ENCODE measurements around the gene PAPPA. TPM values are rescaled to one million over a fixed set of nuclear protein-coding genes. Genes with fewer than 3 reads are reported as not detected.

PAPPA gene
- total RNA-seq, 1 experiment from 2014 or later: 0.05 TPM

DNA sequence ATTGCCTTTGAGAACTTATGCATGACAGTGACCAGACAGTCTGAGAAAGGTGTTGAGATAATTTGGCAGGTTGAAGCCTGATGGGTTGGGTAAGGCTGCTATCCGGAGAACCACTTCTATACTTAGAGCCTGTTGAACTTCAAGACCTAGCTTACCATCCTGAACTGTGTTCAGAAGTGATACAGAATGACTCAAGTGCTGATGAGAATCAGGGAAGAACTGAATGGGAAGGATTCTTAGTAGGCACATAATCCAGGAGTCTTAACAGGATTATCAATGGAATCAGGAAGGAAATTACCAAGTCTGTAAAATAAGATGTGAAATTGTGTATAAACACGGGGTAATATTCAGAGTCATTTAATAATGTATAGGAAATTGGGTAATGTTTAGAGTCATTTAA is 9.0 kb upstream of the PAPPA start:
- Histone ChIP-seq H3K27me3 (ENCODE audit: insufficient read depth, low read length) (peaks cover 45% of the 10 kb centered on the region; the same call in 1 of the 2 replicates), H3K4me3 (replicated peaks in 1 of 2; ENCODE audit: low read depth in 1 of 2, low read length in 2 of 2) (no peak overlapping the region), H3K36me3 (ENCODE audit: control insufficient read depth in 1 of 2, insufficient read depth in 2 of 2, low read length in 2 of 2) (no peaks in the 10 kb centered on the region), H2AFZ (ENCODE audit: low read depth, low read length, poor library complexity, severe bottlenecking) (no peak overlapping the region), H3K4me2 (ENCODE audit: low read length) (no peak overlapping the region), H3K9me3 (ENCODE audit: control insufficient read depth in 1 of 2, insufficient read depth in 1 of 2, low read depth in 1 of 2, low read length in 2 of 2) (no peaks in the 10 kb centered on the region), H3K27ac (ENCODE audit: low read depth, low read length) (no peak overlapping the region), H4K20me1 (ENCODE audit: insufficient read depth) (no peaks in the 10 kb centered on the region), H3K9ac (ENCODE audit: low read length) (no peak overlapping the region), H3K4me1 (ENCODE audit: control insufficient read depth in 1 of 2, insufficient read depth in 2 of 2, low read length in 2 of 2) (no peaks in the 10 kb centered on the region), H3K79me2 (ENCODE audit: insufficient read depth, low read length) (no peaks in the 10 kb centered on the region), H3K9me2 (ENCODE audit: insufficient read depth) (no peaks in the 10 kb centered on the region)
- DNase-seq (ENCODE audit: low read depth, low spot score) (no peak), ATAC-seq (no peak)
- POLR2A ChIA-PET: no interaction called here
- CTCF ChIA-PET: no interaction called here
- intact Hi-C loops (cut with micrococcal nuclease): no loop called here
- BruUV-seq (replicated peaks): no TSS peak
- RAD21 ChIA-PET (ENCODE audit: low non-redundant PET in 1 of 2, low total read pairs in 2 of 2, uncharacterized antibody in 2 of 2, unreplicated experiment in 2 of 2): no interaction called here
- TF ChIP-seq EGR1 (IDR thresholded peaks at IDR 0.05; ENCODE audit: low read depth) (no peak), JUND (IDR thresholded peaks at IDR 0.05) (no peak), ELF1 (IDR thresholded peaks at IDR 0.05; ENCODE audit: borderline replicate concordance, low read depth) (no peak), YY1 (IDR thresholded peaks at IDR 0.05; ENCODE audit: extremely low read depth, insufficient replicate concordance, low read depth, low read length) (no peak)
- TF ChIP-seq, protein P1, sequence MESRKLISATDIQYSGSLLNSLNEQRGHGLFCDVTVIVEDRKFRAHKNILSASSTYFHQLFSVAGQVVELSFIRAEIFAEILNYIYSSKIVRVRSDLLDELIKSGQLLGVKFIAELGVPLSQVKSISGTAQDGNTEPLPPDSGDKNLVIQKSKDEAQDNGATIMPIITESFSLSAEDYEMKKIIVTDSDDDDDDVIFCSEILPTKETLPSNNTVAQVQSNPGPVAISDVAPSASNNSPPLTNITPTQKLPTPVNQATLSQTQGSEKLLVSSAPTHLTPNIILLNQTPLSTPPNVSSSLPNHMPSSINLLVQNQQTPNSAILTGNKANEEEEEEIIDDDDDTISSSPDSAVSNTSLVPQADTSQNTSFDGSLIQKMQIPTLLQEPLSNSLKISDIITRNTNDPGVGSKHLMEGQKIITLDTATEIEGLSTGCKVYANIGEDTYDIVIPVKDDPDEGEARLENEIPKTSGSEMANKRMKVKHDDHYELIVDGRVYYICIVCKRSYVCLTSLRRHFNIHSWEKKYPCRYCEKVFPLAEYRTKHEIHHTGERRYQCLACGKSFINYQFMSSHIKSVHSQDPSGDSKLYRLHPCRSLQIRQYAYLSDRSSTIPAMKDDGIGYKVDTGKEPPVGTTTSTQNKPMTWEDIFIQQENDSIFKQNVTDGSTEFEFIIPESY (IDR thresholded peaks at IDR 0.05; ENCODE audit: extremely low read depth, insufficient replicate concordance, low read length): no peak
- TF ChIP-seq, protein P2, sequence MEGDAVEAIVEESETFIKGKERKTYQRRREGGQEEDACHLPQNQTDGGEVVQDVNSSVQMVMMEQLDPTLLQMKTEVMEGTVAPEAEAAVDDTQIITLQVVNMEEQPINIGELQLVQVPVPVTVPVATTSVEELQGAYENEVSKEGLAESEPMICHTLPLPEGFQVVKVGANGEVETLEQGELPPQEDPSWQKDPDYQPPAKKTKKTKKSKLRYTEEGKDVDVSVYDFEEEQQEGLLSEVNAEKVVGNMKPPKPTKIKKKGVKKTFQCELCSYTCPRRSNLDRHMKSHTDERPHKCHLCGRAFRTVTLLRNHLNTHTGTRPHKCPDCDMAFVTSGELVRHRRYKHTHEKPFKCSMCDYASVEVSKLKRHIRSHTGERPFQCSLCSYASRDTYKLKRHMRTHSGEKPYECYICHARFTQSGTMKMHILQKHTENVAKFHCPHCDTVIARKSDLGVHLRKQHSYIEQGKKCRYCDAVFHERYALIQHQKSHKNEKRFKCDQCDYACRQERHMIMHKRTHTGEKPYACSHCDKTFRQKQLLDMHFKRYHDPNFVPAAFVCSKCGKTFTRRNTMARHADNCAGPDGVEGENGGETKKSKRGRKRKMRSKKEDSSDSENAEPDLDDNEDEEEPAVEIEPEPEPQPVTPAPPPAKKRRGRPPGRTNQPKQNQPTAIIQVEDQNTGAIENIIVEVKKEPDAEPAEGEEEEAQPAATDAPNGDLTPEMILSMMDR (IDR thresholded peaks at IDR 0.05 in 2 of 3, conservative IDR thresholded peaks at IDR 0.05 in 1 of 3; ENCODE audit: borderline replicate concordance in 1 of 3, insufficient read depth in 1 of 3, low read depth in 2 of 3, low read length in 2 of 3): no peak
- TF ChIP-seq, protein P3, sequence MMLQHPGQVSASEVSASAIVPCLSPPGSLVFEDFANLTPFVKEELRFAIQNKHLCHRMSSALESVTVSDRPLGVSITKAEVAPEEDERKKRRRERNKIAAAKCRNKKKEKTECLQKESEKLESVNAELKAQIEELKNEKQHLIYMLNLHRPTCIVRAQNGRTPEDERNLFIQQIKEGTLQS (IDR thresholded peaks at IDR 0.05): no peak
